NCI-H748 (cell line): ENCODE results near the gene MUC22.

ENCODE experiments used
- DNase-seq: peaks from one replicate; lab custom pipeline; 2025; ENCODE audit not compliant: unreplicated experiment; lab: John Stamatoyannopoulos, UW

The MUC22 gene

GRCh38 chr6:31075528-31075927 lies 65.3 kb downstream of the MUC22 start:
- no peak for DNase-seq

GRCh38 chr6:31076611-31077010 lies 66.3 kb downstream of the MUC22 start:
- no peak for DNase-seq

DNA sequence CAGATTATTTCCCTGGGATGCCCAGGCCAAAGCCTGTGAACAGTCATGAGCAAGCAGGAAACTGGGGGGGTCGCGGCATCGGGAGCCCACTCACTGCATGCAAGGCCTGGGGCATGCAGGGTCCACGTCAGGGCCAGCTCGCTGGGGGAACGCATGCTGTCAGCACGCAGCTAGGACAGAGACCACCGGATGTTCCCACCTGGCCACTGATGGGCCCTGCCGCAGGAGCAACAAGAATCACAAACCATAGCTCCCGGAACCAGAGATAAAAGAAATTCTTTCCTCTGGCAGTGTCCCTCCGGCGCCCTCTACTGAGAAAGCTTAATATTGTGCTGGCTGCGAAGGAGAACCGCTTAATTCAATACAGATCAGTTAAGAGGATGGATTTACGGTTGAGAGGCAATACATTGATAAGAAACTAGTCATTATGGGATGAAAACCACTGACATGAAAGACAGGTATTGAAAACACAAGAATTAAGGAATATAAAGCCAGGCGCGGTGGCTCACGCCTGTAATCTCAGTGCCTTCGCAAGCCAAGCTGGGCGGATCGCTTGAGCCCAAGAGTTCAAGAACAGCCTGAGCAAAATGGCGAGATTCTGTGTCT lies 69.5 kb downstream of the MUC22 start:
- DNase-seq: peak; percentile 79

- no peak for DNase-seq
Measured at GRCh38 chr6:31081872-31082271, 71.6 kb downstream of the MUC22 start.

DNA sequence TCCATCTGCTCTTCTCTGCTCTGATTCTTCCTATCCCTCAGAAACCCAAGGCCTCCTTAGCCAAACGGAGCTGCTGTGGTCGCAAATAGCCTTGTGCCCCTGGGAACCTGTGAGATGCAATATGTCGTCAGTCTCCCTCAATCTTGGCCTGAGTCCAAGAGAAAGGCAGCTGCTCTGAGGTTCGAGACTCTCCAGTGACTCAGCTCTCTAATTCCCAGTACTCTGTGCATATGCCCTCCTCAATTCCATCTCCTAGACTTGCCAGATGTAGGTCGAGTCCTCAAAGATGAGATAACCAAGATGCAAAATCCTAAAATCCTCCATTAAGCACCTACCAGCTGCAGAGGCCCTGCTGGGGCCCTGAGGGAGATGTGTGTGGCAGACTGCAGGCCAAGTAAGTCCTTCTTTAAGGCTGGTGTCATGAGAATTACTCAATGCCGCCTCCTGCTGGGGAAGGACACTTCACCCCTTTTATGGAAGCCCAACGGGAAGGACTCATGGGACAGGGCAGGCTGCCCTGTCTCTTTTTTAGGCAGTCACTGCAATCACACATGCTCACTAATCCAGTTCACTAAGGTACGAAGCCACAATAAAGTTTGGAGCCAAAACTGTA lies 73.6 kb downstream of the MUC22 start:
- peak; percentile 37 for DNase-seq
